HG03565 (cell line): Measurements from ENCODE around the gene NCOA3.
"Not testable (repeated sequence)": the region's sequence is repeated elsewhere in the genome, so short reads cannot be mapped to it uniquely, and the experiment has no call there.

Experiments
- ATAC-seq: cut with Tn5 transposase; IDR thresholded peaks from one replicate; pipeline ENCODE4 v1.9.1; 2021; ENCODE audit warnings: mild to moderate bottlenecking, moderate library complexity; ENCODE audit not compliant: unreplicated experiment

NCOA3 gene

GRCh38 chr20:47501482-47502270 lies at the start of gene NCOA3:
TSS of gene NCOA3 (plus strand) at chr20:47501887. CDS start at chr20:47622248, 120,361 bp downstream.
- ATAC-seq = peak; percentile 47

- ATAC-seq = no peak
Observed at GRCh38 chr20:47452736-47453161, 48.9 kb upstream of the NCOA3 start.

- peak; percentile 75 for ATAC-seq
Observed at GRCh38 chr20:47453167-47453782, 48.4 kb upstream of the NCOA3 start.

GRCh38 chr20:47454298-47455132 lies 47.2 kb upstream of the NCOA3 start:
- no peak for ATAC-seq

- ATAC-seq = no peak
Observed at GRCh38 chr20:47455133-47456040, 46.3 kb upstream of the NCOA3 start.

GRCh38 chr20:47456041-47456537 lies 45.6 kb upstream of the NCOA3 start:
- ATAC-seq = no peak

- ATAC-seq = no peak
Observed at GRCh38 chr20:47456952-47457724, 44.5 kb upstream of the NCOA3 start.

GRCh38 chr20:47458280-47459050 lies 43.2 kb upstream of the NCOA3 start:
- not testable (repeated sequence) for ATAC-seq

- no peak for ATAC-seq
Observed at GRCh38 chr20:47459344-47460073, 42.2 kb upstream of the NCOA3 start.

- ATAC-seq = not testable (repeated sequence)
Observed at GRCh38 chr20:47460761-47461112, 41.0 kb upstream of the NCOA3 start.

- no peak for ATAC-seq
Observed at GRCh38 chr20:47461120-47461685, 40.5 kb upstream of the NCOA3 start.

GRCh38 chr20:47461906-47462305 lies 39.8 kb upstream of the NCOA3 start:
- ATAC-seq = not testable (repeated sequence)

- ATAC-seq = no peak
Observed at GRCh38 chr20:47464380-47465101, 37.1 kb upstream of the NCOA3 start.

GRCh38 chr20:47465335-47466090 lies 36.2 kb upstream of the NCOA3 start:
- ATAC-seq = no peak

- ATAC-seq = no peak
Observed at GRCh38 chr20:47466213-47466612, 35.5 kb upstream of the NCOA3 start.

GRCh38 chr20:47466704-47467459 lies 34.8 kb upstream of the NCOA3 start:
- no peak for ATAC-seq
